ENCODE measurements around the gene SYNPR. TPM values are rescaled to one million over a fixed set of nuclear protein-coding genes. Genes with fewer than 3 reads are reported as not detected.

The SYNPR gene
- total RNA-seq, 1 experiment from 2014 or later = 0.85 TPM

DNA sequence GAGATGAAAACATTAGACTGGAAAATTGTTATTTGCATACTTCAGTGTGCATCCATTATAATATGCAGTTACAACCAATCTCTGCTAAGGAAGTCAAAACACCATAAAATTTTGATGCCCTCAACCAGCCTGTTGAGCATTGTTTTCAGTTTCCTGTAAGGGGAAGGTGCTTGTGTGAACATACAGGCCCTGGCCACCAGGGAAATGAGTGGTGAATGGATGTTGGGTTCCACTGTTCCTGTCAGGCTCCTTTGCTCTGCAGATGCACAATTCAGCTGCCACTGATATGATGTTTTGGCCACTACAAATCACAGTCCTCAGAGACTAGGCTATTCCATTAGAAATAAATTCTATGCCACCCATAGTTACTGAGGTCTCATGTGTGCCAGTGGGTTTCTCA lies 184.6 kb downstream of the SYNPR start (continued):
- TF ChIP-seq, protein P1, sequence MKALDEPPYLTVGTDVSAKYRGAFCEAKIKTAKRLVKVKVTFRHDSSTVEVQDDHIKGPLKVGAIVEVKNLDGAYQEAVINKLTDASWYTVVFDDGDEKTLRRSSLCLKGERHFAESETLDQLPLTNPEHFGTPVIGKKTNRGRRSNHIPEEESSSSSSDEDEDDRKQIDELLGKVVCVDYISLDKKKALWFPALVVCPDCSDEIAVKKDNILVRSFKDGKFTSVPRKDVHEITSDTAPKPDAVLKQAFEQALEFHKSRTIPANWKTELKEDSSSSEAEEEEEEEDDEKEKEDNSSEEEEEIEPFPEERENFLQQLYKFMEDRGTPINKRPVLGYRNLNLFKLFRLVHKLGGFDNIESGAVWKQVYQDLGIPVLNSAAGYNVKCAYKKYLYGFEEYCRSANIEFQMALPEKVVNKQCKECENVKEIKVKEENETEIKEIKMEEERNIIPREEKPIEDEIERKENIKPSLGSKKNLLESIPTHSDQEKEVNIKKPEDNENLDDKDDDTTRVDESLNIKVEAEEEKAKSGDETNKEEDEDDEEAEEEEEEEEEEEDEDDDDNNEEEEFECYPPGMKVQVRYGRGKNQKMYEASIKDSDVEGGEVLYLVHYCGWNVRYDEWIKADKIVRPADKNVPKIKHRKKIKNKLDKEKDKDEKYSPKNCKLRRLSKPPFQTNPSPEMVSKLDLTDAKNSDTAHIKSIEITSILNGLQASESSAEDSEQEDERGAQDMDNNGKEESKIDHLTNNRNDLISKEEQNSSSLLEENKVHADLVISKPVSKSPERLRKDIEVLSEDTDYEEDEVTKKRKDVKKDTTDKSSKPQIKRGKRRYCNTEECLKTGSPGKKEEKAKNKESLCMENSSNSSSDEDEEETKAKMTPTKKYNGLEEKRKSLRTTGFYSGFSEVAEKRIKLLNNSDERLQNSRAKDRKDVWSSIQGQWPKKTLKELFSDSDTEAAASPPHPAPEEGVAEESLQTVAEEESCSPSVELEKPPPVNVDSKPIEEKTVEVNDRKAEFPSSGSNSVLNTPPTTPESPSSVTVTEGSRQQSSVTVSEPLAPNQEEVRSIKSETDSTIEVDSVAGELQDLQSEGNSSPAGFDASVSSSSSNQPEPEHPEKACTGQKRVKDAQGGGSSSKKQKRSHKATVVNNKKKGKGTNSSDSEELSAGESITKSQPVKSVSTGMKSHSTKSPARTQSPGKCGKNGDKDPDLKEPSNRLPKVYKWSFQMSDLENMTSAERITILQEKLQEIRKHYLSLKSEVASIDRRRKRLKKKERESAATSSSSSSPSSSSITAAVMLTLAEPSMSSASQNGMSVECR (CRISPR knock-in tag; IDR thresholded peaks at IDR 0.05; ENCODE audit: borderline replicate concordance) = no peak
- TF ChIP-seq NFYB (CRISPR knock-in tag; conservative IDR thresholded peaks at IDR 0.05; ENCODE audit: low read depth) = no peak
- TF ChIP-seq, protein P2, sequence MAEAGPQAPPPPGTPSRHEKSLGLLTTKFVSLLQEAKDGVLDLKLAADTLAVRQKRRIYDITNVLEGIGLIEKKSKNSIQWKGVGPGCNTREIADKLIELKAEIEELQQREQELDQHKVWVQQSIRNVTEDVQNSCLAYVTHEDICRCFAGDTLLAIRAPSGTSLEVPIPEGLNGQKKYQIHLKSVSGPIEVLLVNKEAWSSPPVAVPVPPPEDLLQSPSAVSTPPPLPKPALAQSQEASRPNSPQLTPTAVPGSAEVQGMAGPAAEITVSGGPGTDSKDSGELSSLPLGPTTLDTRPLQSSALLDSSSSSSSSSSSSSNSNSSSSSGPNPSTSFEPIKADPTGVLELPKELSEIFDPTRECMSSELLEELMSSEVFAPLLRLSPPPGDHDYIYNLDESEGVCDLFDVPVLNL (CRISPR knock-in tag; IDR thresholded peaks at IDR 0.05; ENCODE audit: borderline replicate concordance, low read depth) = no peak
- no peak for TF ChIP-seq NFE2L1 (CRISPR knock-in tag; IDR thresholded peaks at IDR 0.05)
- TF ChIP-seq, protein P3, sequence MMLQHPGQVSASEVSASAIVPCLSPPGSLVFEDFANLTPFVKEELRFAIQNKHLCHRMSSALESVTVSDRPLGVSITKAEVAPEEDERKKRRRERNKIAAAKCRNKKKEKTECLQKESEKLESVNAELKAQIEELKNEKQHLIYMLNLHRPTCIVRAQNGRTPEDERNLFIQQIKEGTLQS (CRISPR knock-in tag; conservative IDR thresholded peaks at IDR 0.05) = no peak
- TF ChIP-seq ZBTB21 (CRISPR knock-in tag; IDR thresholded peaks at IDR 0.05; ENCODE audit: borderline replicate concordance) = no peak
- no peak for TF ChIP-seq ZNF416 (CRISPR knock-in tag; IDR thresholded peaks at IDR 0.05)
- TF ChIP-seq TP53 (CRISPR knock-in tag; IDR thresholded peaks at IDR 0.05) = no peak
- TF ChIP-seq, protein P4, sequence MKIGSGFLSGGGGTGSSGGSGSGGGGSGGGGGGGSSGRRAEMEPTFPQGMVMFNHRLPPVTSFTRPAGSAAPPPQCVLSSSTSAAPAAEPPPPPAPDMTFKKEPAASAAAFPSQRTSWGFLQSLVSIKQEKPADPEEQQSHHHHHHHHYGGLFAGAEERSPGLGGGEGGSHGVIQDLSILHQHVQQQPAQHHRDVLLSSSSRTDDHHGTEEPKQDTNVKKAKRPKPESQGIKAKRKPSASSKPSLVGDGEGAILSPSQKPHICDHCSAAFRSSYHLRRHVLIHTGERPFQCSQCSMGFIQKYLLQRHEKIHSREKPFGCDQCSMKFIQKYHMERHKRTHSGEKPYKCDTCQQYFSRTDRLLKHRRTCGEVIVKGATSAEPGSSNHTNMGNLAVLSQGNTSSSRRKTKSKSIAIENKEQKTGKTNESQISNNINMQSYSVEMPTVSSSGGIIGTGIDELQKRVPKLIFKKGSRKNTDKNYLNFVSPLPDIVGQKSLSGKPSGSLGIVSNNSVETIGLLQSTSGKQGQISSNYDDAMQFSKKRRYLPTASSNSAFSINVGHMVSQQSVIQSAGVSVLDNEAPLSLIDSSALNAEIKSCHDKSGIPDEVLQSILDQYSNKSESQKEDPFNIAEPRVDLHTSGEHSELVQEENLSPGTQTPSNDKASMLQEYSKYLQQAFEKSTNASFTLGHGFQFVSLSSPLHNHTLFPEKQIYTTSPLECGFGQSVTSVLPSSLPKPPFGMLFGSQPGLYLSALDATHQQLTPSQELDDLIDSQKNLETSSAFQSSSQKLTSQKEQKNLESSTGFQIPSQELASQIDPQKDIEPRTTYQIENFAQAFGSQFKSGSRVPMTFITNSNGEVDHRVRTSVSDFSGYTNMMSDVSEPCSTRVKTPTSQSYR (CRISPR knock-in tag; IDR thresholded peaks at IDR 0.05) = no peak
- TF ChIP-seq, protein P5, sequence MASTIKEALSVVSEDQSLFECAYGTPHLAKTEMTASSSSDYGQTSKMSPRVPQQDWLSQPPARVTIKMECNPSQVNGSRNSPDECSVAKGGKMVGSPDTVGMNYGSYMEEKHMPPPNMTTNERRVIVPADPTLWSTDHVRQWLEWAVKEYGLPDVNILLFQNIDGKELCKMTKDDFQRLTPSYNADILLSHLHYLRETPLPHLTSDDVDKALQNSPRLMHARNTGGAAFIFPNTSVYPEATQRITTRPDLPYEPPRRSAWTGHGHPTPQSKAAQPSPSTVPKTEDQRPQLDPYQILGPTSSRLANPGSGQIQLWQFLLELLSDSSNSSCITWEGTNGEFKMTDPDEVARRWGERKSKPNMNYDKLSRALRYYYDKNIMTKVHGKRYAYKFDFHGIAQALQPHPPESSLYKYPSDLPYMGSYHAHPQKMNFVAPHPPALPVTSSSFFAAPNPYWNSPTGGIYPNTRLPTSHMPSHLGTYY (CRISPR knock-in tag; IDR thresholded peaks at IDR 0.05) = no peak
- TF ChIP-seq ZNF263 (CRISPR knock-in tag; IDR thresholded peaks at IDR 0.05; ENCODE audit: low read depth) = no peak

DNA sequence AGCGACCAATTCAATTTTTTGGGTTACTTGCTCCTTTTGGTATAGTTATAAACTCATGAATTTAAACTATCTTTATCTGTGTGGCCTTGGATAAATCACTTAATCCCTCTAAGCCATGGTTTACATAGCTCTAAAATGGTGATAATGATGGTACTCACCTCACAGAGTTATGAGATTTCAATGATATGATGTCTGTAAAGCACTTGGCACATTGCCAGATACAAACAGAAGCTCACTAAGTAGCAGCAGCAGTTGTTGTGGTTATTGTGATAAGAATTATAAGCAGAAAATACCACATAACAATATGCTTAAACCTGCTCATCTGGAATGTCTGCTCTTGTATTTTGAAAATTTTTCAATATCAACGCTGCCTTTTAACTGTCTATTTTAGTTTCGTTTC lies 189.3 kb downstream of the SYNPR start:
- TF ChIP-seq, protein P6, sequence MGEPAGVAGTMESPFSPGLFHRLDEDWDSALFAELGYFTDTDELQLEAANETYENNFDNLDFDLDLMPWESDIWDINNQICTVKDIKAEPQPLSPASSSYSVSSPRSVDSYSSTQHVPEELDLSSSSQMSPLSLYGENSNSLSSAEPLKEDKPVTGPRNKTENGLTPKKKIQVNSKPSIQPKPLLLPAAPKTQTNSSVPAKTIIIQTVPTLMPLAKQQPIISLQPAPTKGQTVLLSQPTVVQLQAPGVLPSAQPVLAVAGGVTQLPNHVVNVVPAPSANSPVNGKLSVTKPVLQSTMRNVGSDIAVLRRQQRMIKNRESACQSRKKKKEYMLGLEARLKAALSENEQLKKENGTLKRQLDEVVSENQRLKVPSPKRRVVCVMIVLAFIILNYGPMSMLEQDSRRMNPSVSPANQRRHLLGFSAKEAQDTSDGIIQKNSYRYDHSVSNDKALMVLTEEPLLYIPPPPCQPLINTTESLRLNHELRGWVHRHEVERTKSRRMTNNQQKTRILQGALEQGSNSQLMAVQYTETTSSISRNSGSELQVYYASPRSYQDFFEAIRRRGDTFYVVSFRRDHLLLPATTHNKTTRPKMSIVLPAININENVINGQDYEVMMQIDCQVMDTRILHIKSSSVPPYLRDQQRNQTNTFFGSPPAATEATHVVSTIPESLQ (CRISPR knock-in tag; IDR thresholded peaks at IDR 0.05) = no peak
- TF ChIP-seq FOXJ3 (CRISPR knock-in tag; IDR thresholded peaks at IDR 0.05; ENCODE audit: borderline replicate concordance) = no peak
- TF ChIP-seq, protein P7, sequence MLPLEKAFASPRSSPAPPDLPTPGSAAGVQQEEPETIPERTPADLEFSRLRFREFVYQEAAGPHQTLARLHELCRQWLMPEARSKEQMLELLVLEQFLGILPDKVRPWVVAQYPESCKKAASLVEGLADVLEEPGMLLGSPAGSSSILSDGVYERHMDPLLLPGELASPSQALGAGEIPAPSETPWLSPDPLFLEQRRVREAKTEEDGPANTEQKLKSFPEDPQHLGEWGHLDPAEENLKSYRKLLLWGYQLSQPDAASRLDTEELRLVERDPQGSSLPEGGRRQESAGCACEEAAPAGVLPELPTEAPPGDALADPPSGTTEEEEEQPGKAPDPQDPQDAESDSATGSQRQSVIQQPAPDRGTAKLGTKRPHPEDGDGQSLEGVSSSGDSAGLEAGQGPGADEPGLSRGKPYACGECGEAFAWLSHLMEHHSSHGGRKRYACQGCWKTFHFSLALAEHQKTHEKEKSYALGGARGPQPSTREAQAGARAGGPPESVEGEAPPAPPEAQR (CRISPR knock-in tag; IDR thresholded peaks at IDR 0.05) = no peak
- POLR2A ChIA-PET = no interaction called here
- CTCF ChIA-PET = no interaction called here
- no peak overlapping the region for H3K4me3 Mint-ChIP-seq
- H3K9me3 Mint-ChIP-seq = peaks cover 6% of the 10 kb centered on the region
- H3K27me3 Mint-ChIP-seq (ENCODE audit: low read depth) = no peaks in the 10 kb centered on the region
- H3K4me1 Mint-ChIP-seq = peaks cover 10% of the 10 kb centered on the region
- ATAC-seq (no peak), DNase-seq (ENCODE audit: low spot score) (no peak)
- no peak overlapping the region for H3K27ac Mint-ChIP-seq
- no peaks in the 10 kb centered on the region for H3K36me3 Mint-ChIP-seq

All from WTC11 (cell line).